ENCODE data around the gene FNDC3B. TPM values are rescaled to one million over a fixed set of nuclear protein-coding genes. Genes with fewer than 3 reads are reported as not detected.

FNDC3B gene
- total RNA-seq, 1 experiment from 2014 or later: 173 TPM

DNA sequence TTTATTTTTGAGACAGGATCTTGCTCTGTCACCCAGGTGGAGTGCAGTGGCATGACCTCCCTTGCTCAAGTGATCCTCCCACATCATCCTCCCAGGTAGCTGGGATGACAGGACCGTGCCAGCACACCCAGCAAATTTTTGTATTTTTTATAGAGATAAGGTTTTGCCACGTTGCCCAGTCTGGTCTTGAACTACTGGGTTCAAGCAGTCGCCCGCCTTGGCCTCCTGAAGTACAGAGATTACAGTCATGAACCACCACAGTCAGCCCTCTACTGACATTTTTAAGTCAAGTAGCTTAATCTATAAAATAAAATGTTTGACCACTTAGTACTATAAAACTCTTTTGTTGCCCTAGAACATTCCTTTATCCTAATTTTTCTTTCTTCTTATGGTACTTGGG, 198.8 kb downstream of the FNDC3B start:
- in situ Hi-C loops (cut with HindIII; ENCODE audit: low pct_unique_long_range_greater_than_20kb, low sequenced_read_pairs) (no loop called here), intact Hi-C loops (cut with micrococcal nuclease; ENCODE audit: unreplicated experiment) (no loop called here)
- ATAC-seq: no peak
- DNase-seq (ENCODE audit: low read depth, low spot score): no peak
- Histone ChIP-seq H3K4me3 (ENCODE audit: low read depth in 2 of 2, low read length in 2 of 2) (no peak overlapping the region), H3K36me3 (ENCODE audit: control insufficient read depth, insufficient read depth, low read length) (no peaks in the 10 kb centered on the region), H3K9me3 (ENCODE audit: control insufficient read depth, insufficient read depth, low read depth, low read length) (peaks cover 4% of the 10 kb centered on the region; the same call in 1 of the 2 replicates), H3K27me3 (ENCODE audit: control insufficient read depth, insufficient read depth, low read length) (no peaks in the 10 kb centered on the region), H3K27ac (ENCODE audit: low read length) (no peak overlapping the region), H3K4me1 (ENCODE audit: control insufficient read depth, insufficient read depth, low read length) (peaks cover 7% of the 10 kb centered on the region; the same call in 1 of the 2 replicates)
- POLR2A ChIA-PET: interaction anchor here (0.6 to 1.4 kb wide), 2 partner anchors 15 to 16 kb away, joined by 3 to 5 read pairs; no protein-coding TSS in a partner anchor
- BruUV-seq (replicated peaks): no TSS peak
- TF ChIP-seq POLR2AphosphoS5 (IDR thresholded peaks at IDR 0.05; ENCODE audit: low read depth, low read length): no peak
- TF ChIP-seq TCF7L2 (IDR thresholded peaks at IDR 0.05; ENCODE audit: low read depth, low read length): no peak
- TF ChIP-seq REST (IDR thresholded peaks at IDR 0.05; ENCODE audit: insufficient read depth in 1 of 2, low read depth in 2 of 2, low read length in 1 of 2): no peak
- TF ChIP-seq CTCF (IDR thresholded peaks at IDR 0.05): no peak
- no peak for TF ChIP-seq SIN3A (IDR thresholded peaks at IDR 0.05; ENCODE audit: borderline replicate concordance, insufficient read depth, low read depth, low read length)
- CTCF ChIA-PET: no interaction called here

DNA sequence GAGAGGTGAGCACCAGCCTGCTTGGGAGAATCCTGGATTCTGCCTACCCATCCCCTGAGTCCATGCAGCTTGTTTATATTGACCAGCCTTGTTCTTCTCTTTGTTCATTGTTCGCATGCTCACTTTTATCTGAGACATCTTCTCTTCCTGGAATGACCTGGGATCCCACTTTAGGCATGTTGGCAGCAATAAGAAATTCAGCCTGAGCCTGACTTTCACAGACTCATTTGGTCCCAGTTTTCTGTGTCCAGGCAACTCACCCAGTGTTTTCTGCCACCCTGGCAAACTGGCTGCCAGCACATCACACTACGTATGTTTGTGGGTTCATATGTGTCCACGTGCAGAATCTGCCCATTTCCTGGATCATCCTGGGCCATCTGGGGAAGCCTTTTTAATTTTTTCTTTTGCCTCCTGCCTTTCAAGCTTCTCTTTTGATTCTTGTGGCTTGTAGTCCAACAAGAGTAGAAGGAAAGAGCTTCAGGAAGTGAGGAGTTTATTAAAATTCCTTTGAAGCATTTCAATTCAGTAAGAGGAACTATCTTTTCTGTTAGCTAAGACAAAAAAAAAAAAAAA, 199.9 kb downstream of the FNDC3B start:
- POLR2A ChIA-PET: no interaction called here
- peaks cover 4% of the 10 kb centered on the region; the same call in 1 of the 2 replicates for H3K9me3 ChIP-seq (ENCODE audit: control insufficient read depth, insufficient read depth, low read depth, low read length)
- H3K36me3 ChIP-seq (ENCODE audit: control insufficient read depth, insufficient read depth, low read length): no peaks in the 10 kb centered on the region
- H3K4me3 ChIP-seq (ENCODE audit: low read depth in 2 of 2, low read length in 2 of 2): no peak overlapping the region
- no peaks in the 10 kb centered on the region for H3K4me1 ChIP-seq (ENCODE audit: control insufficient read depth, insufficient read depth, low read length)
- in situ Hi-C loops (cut with HindIII; ENCODE audit: low pct_unique_long_range_greater_than_20kb, low sequenced_read_pairs): no loop called here
- no peak for DNase-seq (ENCODE audit: low read depth, low spot score)
- no TSS peak for BruUV-seq (replicated peaks)
- no peak for ATAC-seq
- intact Hi-C loops (cut with micrococcal nuclease; ENCODE audit: unreplicated experiment): no loop called here
- CTCF ChIA-PET: no interaction called here
- H3K27me3 ChIP-seq (ENCODE audit: control insufficient read depth, insufficient read depth, low read length): no peaks in the 10 kb centered on the region
- H3K27ac ChIP-seq (ENCODE audit: low read length): no peak overlapping the region
- TF ChIP-seq REST (IDR thresholded peaks at IDR 0.05; ENCODE audit: insufficient read depth in 1 of 2, low read depth in 2 of 2, low read length in 1 of 2) (no peak), CTCF (IDR thresholded peaks at IDR 0.05) (no peak), SIN3A (IDR thresholded peaks at IDR 0.05; ENCODE audit: borderline replicate concordance, insufficient read depth, low read depth, low read length) (no peak), TCF7L2 (IDR thresholded peaks at IDR 0.05; ENCODE audit: low read depth, low read length) (no peak), POLR2AphosphoS5 (IDR thresholded peaks at IDR 0.05; ENCODE audit: low read depth, low read length) (no peak)
